Stimulated activated CD8-positive, alpha-beta memory T cell treated with anti-CD3 and anti-CD28 coated beads, Interleukin-4, amount 100 ng/mL, for 4 hours (primary cell): Measurements from ENCODE around the gene TTBK2.
"Not testable (repeated sequence)": the region's sequence is repeated elsewhere in the genome, so short reads cannot be mapped to it uniquely, and the experiment has no call there.

ENCODE experiments used
- DNase-seq, 2 donors: peaks; one replicate each; pipeline ENCODE4 v3.0.0-alpha.2; 2020; ENCODE audit warnings: low read depth in 2 of 2, low spot score in 1 of 2

Gene TTBK2

GRCh38 chr15:42920519-42921341 is at the start of gene TTBK2:
Gene TTBK2, minus strand, starts transcription at chr15:42920778. Its CDS starts 42,161 bp downstream, at chr15:42878617.
- DNase-seq = peak; percentile 91 to 96

DNA sequence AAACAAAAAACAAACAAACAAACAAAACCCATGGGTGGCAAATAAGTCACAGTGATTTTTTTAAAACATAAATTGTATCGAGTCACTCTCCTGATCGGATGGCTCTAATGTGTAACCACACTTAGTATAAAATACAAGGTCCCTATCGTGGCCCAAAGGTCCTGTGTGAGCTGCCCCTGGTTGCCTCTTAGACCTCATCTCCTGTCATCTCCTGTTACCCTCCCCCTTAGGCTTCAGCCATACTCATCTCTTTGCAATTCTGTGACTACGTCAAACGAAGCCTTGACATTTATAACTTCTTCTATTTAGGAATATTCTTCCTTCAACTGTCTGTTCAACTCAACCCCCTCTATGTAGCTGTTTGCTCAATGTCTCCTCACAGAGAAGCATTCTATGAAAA is 43.9 kb upstream of the TTBK2 start:
- DNase-seq = no peak

GRCh38 chr15:42955518-42955917 is 34.9 kb upstream of the TTBK2 start:
- no peak for DNase-seq

- DNase-seq = no peak
Observed at GRCh38 chr15:42954291-42954690, 33.7 kb upstream of the TTBK2 start.

- not testable (repeated sequence) for DNase-seq
Observed at GRCh38 chr15:42948898-42949297, 28.3 kb upstream of the TTBK2 start.

GRCh38 chr15:42940527-42940926 is 19.9 kb upstream of the TTBK2 start:
- DNase-seq = no peak

DNA sequence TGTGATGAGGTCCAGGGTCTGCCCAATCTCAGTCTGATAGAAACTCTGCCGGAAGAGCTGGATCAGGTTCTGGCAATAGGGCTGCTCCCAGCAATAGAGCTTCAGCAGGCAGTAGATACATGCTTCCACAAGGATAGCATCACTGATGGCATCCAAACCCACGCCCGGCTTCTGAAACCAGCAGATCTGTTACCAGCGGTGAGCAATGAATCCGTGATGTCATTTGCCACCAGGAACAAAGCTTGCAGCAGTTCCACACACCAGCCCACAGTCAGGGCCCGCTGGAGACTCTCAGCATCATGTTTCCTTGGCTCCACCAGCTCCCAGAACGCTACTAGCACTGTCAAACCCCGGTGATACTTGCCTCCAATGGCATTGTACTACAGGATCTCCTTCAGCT is 19.3 kb upstream of the TTBK2 start:
- no peak for DNase-seq

DNA sequence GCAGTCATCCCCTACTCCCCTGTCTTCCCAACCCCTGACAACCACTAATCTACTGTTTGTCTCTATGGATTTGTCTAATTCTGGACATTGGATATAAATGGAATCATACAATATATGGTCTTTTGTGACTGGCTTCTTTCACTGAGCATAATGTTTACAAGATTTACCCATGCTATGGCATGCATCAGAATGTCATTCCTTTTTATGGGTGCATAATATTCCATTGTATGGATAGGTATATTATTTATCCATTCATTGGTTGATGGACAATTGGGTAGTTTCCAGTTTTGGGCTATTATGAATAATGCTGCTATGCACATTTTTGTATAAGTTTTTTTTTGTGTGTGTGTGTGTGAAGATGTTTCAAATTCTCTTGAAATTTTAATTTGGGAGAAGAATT is 16.6 kb upstream of the TTBK2 start:
- DNase-seq = no peak

DNA sequence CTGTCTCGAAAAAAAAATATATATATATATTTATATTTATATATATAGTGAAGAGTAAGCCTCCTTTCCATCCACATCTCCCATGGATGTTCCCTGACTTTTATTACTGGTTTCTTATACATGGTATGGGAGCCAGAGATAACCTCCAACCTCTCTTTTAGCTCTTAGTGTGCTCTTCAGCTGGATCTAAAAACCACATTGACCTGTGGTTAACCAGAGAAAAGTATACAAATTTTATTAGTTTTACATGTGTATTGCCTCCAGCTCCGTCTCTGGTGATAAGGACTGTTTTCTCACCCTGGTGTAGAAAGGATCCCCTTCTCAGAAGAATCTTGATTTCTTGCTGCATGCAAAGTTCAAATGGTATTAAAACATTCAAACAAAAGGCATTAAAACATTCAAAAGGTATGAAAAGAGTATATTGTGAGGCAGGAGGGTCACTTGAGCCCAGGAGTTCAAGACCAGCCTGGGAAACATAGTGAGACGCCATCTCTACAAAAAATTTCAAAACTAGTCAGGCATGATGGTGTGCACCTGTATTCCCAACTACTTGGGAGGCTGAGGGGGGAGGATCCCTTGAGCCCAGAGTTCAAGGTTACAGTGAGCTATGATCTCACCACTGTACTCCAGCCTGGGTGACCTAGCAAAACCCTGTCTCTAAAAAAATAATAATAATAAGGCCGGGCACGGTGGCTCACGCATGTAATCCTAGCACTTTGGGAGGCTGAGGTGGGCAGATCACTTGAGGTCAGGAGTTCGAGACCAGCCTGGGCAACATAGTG is 13.5 kb upstream of the TTBK2 start:
- DNase-seq = no peak

DNA sequence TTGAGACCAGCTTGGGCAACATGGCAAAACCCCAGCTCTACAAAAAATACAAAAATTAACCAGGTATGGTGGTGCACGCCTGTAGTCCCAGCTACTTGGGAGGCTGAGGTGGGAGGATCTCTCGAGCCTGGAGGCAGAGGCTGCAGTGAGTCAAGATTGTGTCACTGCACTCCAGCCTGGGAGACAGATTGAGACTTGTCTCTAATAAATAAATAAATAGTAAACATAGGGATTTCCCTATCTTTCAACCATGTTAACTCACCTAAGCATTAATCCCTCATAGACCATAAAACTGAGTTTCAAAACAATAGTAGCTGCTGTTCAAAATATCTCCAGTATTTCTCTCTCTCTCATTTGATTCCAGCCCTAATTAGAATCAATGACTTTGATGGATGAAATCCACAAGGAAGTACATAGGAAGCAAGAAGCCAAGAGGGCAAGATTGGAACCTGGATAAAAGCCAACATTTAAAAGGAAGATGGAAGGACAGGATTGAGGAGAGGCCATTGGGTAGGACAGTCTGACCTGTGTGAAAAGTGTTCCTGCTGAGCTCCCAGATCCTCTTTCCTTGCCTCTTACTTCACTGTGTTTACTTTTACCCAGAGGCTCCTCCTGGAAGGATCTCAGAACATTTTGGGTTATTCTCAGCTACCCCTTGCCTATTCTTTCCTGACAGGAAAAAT is 12.4 kb upstream of the TTBK2 start:
- no peak for DNase-seq

GRCh38 chr15:42931702-42932486 is 11.3 kb upstream of the TTBK2 start:
- no peak for DNase-seq

GRCh38 chr15:42929306-42929848 is 8.8 kb upstream of the TTBK2 start:
- no peak for DNase-seq

GRCh38 chr15:42921342-42921731 is 759 bp upstream of the TTBK2 start:
- DNase-seq = peak in 1 of 2 donors; percentile 20

DNA sequence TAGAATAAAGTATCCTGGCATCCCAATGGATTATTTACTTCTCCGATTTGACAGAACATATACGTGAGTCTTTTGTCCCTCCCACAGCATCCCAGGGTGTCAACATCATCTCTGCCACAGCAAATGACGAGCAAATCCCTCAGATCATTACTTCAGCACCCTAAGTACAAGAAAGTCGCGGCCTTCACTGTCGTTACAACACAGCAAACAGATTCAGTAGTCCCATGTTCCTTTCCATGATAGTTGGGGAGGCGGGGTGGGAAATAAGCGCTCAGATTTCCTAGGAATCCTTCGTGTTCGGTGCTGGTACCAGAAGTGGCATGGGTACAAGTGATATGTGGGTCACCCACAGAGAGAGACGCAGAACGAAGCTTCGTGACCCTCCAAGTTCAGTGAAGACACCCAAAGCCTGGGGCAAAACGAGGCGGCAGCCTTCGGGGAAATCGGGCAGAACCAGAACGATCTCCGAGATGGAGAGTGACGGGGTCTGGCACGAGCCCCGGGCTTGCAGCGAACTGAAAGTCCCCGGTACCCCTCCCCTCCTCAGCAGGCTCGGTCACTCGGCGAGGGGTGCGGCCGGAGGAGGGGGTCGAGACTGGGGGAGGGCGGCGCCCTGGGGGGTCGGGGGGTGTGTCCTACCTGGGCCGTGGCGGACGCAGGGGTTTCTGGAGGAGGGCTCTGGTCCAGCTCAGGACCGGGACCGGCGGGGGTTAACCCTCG is 619 bp downstream of the TTBK2 start:
- DNase-seq = peak; percentile 2 to 3

- DNase-seq = no peak
Observed at GRCh38 chr15:42919308-42919707, 1.3 kb downstream of the TTBK2 start.

GRCh38 chr15:42918047-42918446 is 2.5 kb downstream of the TTBK2 start:
- no peak for DNase-seq

DNA sequence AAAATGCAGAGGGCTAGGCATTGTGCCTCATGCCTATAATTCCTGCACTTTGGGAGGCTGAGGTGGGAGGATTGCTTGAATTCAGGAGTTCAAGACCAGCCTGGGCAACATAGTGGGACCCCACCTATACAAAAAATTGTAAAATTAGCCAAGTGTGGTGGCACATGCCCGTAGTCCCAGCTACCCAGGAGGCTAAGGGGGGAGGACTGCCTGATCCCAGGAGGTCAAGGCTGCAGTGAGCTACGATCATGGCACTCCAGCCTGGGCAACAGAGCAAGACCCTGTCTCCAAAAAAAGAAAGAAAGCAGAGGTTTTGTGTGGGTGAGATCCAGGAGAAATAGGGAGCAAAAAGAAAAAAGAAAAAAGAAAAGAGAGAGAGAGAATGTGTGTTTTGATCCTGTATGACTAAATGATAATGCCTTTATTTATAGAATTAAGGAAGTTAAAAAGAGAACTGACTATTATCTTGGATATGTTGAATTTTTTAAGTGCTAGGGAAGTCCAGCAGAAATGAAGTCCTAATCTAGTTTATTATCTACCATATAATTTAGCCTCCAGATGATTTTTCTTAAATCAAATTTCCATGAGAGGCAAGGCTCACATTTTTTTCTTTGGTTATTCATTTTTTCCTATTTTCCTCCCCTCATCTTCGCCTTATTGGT is 4.8 kb downstream of the TTBK2 start:
- DNase-seq = no peak

GRCh38 chr15:42914728-42915497 is 5.7 kb downstream of the TTBK2 start:
- DNase-seq = no peak
